Colonic mucosa (tissue), 4 donors: ENCODE results near the gene CMYA5. TPM values are rescaled to one million over a fixed set of nuclear protein-coding genes. Genes with fewer than 3 reads are reported as not detected.

Experiments used
- DNase-seq: peaks from one replicate; pipeline ENCODE4 v3.0.0-alpha.2; 2020
- H3K27ac ChIP-seq: fragments of 200-600 bp; one replicate; pipeline ENCODE4 v1.8.0; 2021
- H3K27me3 ChIP-seq: fragments of 200-600 bp; one replicate; pipeline ENCODE4 v1.8.0; 2021
- H3K36me3 ChIP-seq: fragments of 200-600 bp; one replicate; pipeline ENCODE4 v1.8.0; 2021
- H3K4me1 ChIP-seq: fragments of 200-600 bp; one replicate; pipeline ENCODE4 v1.8.0; 2021; ENCODE audit warnings: mild to moderate bottlenecking
- H3K4me3 ChIP-seq: fragments of 200-600 bp; one replicate; pipeline ENCODE4 v1.8.0; 2021
- H3K9ac ChIP-seq, 2 donors: one replicate each; pipeline ENCODE4 v1.7.0; 2013; ENCODE audit warnings: control low read depth in 2 of 2, low read depth in 2 of 2, low read length in 2 of 2
- H3K9me3 ChIP-seq: fragments of 200-600 bp; one replicate; pipeline ENCODE4 v1.8.0; 2021
- CTCF ChIP-seq: fragments of 200-600 bp; IDR thresholded peaks from one replicate; pipeline ENCODE4 v1.8.0; 2022; ENCODE audit warnings: antibody characterized with exemption, mild to moderate bottlenecking
- intact Hi-C: fragments of 100-400 bp; cut with DNase I; formaldehyde crosslinking; loops from one replicate; pipeline ENCODE4 v1.14.1; 2022
- total RNA-seq, 2 donors: library from RNA; stranded (reverse); fragmentation: NEBNext Ultra II Directional in 1 of 2; extraction: Animal tissue kit (Norgen Biotek cat#: 25700) in 1 of 2; gene quantifications; one replicate each; pipeline ENCODE4 v1.2.1, GENCODE V29; 2021
- donor health status: healthy.
- donor health status: DM: no; HTN: no; CAD: no.
- donor health status: DM: no; HTN: no; CAD: no.

CMYA5 gene
- total RNA-seq, 2 donors from 2014 or later = 0.30 to 0.66 TPM

DNA sequence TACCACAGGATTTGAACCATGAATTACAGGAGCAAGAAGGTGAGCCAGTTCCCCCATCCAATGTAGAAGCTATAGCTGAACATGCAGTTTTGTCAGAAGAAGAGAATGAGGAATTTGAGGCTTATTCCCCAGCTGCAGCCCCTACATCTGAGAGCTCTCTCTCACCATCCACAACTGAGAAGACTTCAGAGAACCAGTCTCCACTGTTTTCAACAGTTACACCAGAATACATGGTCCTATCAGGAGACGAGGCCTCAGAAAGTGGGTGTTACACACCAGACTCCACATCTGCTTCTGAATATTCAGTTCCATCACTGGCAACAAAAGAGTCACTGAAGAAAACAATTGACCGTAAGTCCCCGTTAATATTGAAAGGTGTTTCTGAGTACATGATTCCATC lies 40.9 kb downstream of the CMYA5 start:
- DNase-seq = no peak
- intact Hi-C loops = no loop called here
- H3K9ac ChIP-seq = no peak overlapping the region
- H3K27ac ChIP-seq = no peak overlapping the region
- no peaks in the 10 kb centered on the region for H3K9me3 ChIP-seq
- no peak overlapping the region for H3K4me3 ChIP-seq
- no peaks in the 10 kb centered on the region for H3K4me1 ChIP-seq
- H3K36me3 ChIP-seq = no peaks in the 10 kb centered on the region
- no peaks in the 10 kb centered on the region for H3K27me3 ChIP-seq
- TF ChIP-seq CTCF = no peak

- H3K4me1 ChIP-seq = no peaks in the 10 kb centered on the region
- H3K36me3 ChIP-seq = no peaks in the 10 kb centered on the region
- TF ChIP-seq CTCF = no peak
These were observed 42.1 kb downstream of the CMYA5 start for GRCh38 chr5:79731775-79732174.

GRCh38 chr5:79736528-79737514 lies 47.2 kb downstream of the CMYA5 start:
- intact Hi-C loops = no loop called here
- Histone ChIP-seq H3K4me1 (no peaks in the 10 kb centered on the region), H3K9me3 (no peaks in the 10 kb centered on the region), H3K9ac (no peak overlapping the region), H3K27ac (no peak overlapping the region), H3K36me3 (no peaks in the 10 kb centered on the region), H3K27me3 (no peaks in the 10 kb centered on the region), H3K4me3 (no peak overlapping the region)
- no peak for TF ChIP-seq CTCF
- no peak for DNase-seq

More at GRCh38 chr5:79731775-79732174, 42.1 kb downstream of the CMYA5 start:
- Histone ChIP-seq H3K27ac (no peak overlapping the region), H3K9ac (no peak overlapping the region), H3K4me3 (no peak overlapping the region), H3K27me3 (no peaks in the 10 kb centered on the region), H3K9me3 (no peaks in the 10 kb centered on the region)
- intact Hi-C loops = no loop called here
- DNase-seq = no peak

GRCh38 chr5:79738349-79738748 lies 48.7 kb downstream of the CMYA5 start:
- H3K9ac ChIP-seq = no peak overlapping the region
- no peak overlapping the region for H3K27ac ChIP-seq
- H3K4me1 ChIP-seq = no peaks in the 10 kb centered on the region
- H3K4me3 ChIP-seq = no peak overlapping the region
- no peaks in the 10 kb centered on the region for H3K9me3 ChIP-seq
- no peaks in the 10 kb centered on the region for H3K36me3 ChIP-seq
- DNase-seq = no peak
- intact Hi-C loops = no loop called here
- TF ChIP-seq CTCF = no peak
- H3K27me3 ChIP-seq = no peaks in the 10 kb centered on the region

DNA sequence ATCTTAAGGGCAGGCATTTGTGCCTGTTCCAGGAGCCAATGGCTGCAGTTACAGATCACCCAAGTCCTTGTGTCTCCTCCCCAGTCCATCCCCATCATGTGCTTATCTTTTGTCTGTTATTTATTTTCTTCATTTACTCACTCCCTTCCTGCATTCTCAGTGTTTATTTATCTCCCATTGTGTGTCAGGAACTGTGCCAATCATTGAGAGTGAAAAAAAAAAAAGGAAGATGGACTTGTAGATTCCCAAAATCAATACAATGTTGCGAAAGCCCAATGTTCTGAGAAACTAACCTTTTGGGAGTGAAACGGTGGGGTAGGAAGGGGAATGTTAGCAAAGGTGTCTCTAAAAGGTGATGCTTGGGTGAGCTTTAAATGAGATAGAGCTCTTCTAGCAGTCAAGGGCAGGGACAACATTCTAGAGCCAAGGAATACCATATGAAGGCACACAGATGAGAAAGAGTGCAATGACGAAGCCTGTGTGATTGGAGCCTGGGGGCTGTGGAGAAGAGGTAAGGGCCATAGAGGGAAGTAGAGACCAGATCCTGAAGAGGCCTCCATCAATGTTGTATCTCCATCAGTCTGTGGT lies 53.0 kb downstream of the CMYA5 start:
- H3K9me3 ChIP-seq = no peaks in the 10 kb centered on the region
- H3K4me3 ChIP-seq = no peak overlapping the region
- H3K36me3 ChIP-seq = no peaks in the 10 kb centered on the region
- H3K9ac ChIP-seq = no peak overlapping the region
- no peak for DNase-seq
- no peaks in the 10 kb centered on the region for H3K4me1 ChIP-seq
- H3K27me3 ChIP-seq = no peaks in the 10 kb centered on the region
- no peak for TF ChIP-seq CTCF
- no peak overlapping the region for H3K27ac ChIP-seq
- intact Hi-C loops = no loop called here
